ENCODE results near the gene MESP1. TPM values are rescaled to one million over a fixed set of nuclear protein-coding genes. Genes with fewer than 3 reads are reported as not detected.

Gene MESP1
- 0.20 and 0.26 TPM in 2 replicates for total RNA-seq

GRCh38 chr15:89750560-89751542 is at the start of gene MESP1:
TSS of gene MESP1 (minus strand) at chr15:89751249. CDS start at chr15:89751231, 18 bp downstream.

GRCh38 chr15:89776274-89777072 is 25.4 kb upstream of the MESP1 start, which contains the start of gene MESP2:
TSS of gene MESP2 (plus strand) at chr15:89776332. CDS start at chr15:89776358, 26 bp downstream.

Other genes starting within 250 kb of the MESP1 start
- 1.7 and 2.7 TPM in 2 replicates for gene TICRR, start 175.8 kb downstream of the MESP1 start, total RNA-seq
- gene KIF7, start 95.8 kb downstream of the MESP1 start, total RNA-seq = 14.3 and 19.9 TPM in 2 replicates
- gene PLIN1, start 71.9 kb downstream of the MESP1 start, total RNA-seq = 0.23 and 0.33 TPM in 2 replicates
- 7.5 and 10.6 TPM in 2 replicates for gene PEX11A, start 60.5 kb downstream of the MESP1 start, total RNA-seq
- gene WDR93, start 60.4 kb downstream of the MESP1 start, total RNA-seq = 0.07 TPM in 1 of 2 replicates, not detected in the other
- gene MESP2, start 25.1 kb upstream of the MESP1 start, total RNA-seq = 0.66 and 0.78 TPM in 2 replicates
- 90.6 and 222 TPM in 2 replicates for gene ANPEP, start 63.6 kb upstream of the MESP1 start, total RNA-seq
- 35.8 and 52.9 TPM in 2 replicates for gene AP3S2, start 142.7 kb upstream of the MESP1 start, total RNA-seq
- gene ARPIN, start 161.7 kb upstream of the MESP1 start, total RNA-seq = 8.8 and 11.9 TPM in 2 replicates

Data from smooth muscle cell of the pulmonary artery (primary cell).